Retinal pigment epithelial cell (primary cell): ENCODE data around the gene GPR26.

Experiments
- DNase-seq: peaks from one replicate; pipeline ENCODE4 v3.0.0-alpha.2; 2010; ENCODE audit warnings: low read depth
- H3K4me3 ChIP-seq: 2 replicates; pipeline ENCODE4 v1.5.1; 2011; ENCODE audit warnings: mild to moderate bottlenecking, low read length, control low read depth, moderate library complexity
- TF ChIP-seq, protein P1 (sequence below): conservative IDR thresholded peaks from 2 replicates; pipeline ENCODE4 v1.5.1; 2011; ENCODE audit warnings: low read depth, low read length, control low read depth, inconsistent platforms

The GPR26 gene

DNA sequence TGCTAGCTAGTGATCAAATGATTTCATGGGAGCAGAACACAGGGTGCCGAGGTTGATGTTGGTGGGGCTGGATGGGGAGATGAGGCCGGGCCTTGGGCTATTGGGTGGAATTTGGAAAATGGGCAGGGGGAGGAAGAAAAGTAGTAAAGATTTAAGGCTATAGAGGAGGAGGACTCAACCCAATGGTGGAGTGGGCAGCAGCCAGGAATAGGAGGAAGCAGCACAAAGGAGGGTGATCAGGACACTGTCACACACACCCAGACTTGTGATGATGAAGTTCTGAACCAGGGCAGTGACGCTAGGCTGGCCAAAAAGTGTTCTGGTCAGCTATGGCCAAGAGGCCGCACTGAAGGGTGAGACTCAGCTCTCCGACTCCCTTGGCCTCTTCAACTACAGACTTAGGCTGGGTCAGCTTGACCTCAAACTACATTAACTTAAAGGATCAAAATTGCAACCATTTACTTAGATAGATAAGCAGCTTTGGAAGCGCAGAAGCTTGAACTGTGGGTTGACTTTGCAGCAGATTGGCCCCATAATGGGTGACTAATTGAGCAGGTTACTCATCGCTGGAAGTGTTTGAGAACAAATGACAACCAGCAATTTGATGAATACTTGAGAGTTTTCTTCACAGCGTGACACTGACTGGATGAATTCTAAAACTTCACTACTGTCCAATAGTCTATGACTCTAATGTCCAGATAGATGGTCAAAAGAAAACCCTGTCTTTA, 29.4 kb upstream of the GPR26 start:
- no peak overlapping the region for H3K4me3 ChIP-seq
- DNase-seq = no peak
- TF ChIP-seq, protein P1, sequence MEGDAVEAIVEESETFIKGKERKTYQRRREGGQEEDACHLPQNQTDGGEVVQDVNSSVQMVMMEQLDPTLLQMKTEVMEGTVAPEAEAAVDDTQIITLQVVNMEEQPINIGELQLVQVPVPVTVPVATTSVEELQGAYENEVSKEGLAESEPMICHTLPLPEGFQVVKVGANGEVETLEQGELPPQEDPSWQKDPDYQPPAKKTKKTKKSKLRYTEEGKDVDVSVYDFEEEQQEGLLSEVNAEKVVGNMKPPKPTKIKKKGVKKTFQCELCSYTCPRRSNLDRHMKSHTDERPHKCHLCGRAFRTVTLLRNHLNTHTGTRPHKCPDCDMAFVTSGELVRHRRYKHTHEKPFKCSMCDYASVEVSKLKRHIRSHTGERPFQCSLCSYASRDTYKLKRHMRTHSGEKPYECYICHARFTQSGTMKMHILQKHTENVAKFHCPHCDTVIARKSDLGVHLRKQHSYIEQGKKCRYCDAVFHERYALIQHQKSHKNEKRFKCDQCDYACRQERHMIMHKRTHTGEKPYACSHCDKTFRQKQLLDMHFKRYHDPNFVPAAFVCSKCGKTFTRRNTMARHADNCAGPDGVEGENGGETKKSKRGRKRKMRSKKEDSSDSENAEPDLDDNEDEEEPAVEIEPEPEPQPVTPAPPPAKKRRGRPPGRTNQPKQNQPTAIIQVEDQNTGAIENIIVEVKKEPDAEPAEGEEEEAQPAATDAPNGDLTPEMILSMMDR = no peak

DNA sequence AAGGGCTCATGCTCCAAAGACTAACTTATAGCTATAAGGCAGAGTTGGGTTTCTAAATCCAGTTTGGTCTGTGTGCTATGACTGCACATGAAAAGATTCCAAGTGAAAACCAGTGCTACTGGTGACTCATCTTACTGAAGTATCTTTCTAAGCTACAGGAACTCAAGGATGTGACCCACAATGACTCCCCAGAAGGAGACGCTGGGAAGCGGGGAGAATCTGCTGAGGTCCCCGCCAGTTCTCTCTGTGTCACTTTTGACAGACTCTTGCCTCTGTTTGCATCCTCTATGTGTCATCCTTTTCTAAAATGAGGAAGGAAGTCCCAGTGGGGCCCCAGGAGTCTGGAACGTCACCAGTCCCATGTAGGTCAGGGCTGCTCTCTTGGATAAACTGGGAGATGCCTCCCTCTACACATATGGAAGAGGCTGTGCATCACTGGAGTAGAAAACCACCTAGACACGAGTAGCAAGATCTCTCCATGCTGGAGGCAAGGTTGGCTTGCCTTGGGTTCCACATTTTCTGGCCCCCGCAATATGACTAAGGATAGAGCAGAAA, 28.8 kb upstream of the GPR26 start:
- DNase-seq = no peak

DNA sequence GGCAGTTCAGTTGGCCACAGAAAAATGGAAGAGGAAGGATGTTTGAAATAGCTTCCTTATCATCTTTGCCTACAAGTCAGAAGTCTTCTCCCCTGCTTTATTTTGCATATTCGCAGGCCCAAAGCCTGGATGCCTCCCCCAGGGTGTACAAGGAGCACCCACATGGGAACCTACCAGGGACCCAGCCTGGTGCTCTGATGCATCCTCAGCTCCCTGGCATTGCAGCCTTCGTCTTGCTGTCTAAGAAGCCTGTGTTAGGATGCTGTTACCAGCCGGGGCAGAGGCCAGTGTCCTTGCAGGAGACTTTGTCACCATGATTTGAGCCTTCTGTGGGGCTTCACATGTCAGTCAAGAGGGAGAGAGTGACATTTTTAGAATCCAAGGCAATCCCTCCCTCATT, 27.0 kb upstream of the GPR26 start:
- no peak for DNase-seq
- no peak overlapping the region for H3K4me3 ChIP-seq
- TF ChIP-seq, protein P1 = no peak

More for the DNA sequence above, 28.8 kb upstream of the GPR26 start:
- H3K4me3 ChIP-seq = no peak overlapping the region
- TF ChIP-seq, protein P1 = no peak

DNA sequence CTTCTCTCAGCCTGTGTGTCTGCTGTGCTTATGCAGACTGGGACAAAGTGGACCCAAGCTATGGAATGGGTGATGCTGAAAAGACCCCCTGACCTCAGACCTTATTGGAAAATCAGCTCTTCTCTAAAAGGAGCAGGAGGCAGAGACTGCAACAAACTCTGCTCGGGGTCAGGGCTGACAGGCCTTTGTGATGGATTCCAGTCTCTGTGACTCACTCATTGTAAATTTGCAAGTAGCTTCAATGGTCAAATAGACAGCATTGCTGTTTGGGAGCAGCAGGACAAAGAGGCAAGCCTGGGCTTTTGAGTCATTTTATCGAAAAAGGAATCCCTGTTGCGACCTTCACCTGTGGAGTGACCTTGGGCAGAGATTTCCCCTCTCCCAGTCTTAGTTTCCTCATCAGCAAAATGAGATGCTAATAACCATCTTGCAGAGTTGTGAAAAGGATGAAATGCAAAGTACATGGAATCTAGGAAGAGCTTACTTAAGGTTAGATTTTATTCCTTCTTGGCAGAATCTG, 26.1 kb upstream of the GPR26 start:
- no peak overlapping the region for H3K4me3 ChIP-seq
- TF ChIP-seq, protein P1 = no peak
- DNase-seq = no peak

DNA sequence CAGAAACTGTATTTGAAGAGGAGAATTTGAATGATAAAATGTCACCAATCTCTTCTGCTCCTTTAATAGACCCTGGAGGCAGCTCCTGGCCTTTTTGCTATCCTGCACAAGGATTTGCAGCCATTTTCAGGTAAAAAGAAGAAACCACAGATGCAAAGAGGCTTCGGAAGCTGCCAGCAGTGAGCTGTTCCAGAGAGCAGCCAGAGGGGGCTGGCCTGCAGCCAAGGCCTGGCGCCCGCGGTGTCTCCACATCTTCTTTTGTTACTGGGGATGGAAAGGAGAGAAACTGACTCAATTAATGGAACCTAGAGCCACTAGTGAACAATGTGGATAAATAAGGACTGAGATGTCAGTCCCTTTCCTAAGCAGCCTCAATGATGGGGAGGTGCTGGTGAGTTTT, 23.9 kb upstream of the GPR26 start:
- DNase-seq = no peak

DNA sequence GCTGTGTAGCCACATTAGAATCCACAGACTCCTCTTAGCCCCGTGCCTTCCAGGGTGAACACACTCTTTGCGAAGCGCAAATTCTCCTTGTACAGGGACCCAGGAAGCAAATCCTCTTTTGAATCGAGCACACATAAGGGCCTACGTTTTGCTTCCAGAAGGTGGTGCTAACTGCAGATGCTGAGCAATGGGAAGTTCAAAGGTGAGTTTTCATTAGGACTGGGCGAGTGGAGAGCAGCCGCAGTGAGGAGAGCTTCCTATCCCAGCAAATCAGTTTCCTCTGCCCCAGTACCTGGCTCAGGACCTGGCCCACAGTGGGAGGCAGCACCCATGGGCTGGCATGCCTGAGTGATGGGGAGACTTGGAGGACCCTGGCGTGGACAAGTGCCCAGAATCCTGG, 23.5 kb upstream of the GPR26 start:
- DNase-seq = no peak
- TF ChIP-seq, protein P1 = no peak
- H3K4me3 ChIP-seq = no peak overlapping the region

More for the DNA sequence above, 23.9 kb upstream of the GPR26 start:
- H3K4me3 ChIP-seq = no peak overlapping the region
- TF ChIP-seq, protein P1 = no peak

DNA sequence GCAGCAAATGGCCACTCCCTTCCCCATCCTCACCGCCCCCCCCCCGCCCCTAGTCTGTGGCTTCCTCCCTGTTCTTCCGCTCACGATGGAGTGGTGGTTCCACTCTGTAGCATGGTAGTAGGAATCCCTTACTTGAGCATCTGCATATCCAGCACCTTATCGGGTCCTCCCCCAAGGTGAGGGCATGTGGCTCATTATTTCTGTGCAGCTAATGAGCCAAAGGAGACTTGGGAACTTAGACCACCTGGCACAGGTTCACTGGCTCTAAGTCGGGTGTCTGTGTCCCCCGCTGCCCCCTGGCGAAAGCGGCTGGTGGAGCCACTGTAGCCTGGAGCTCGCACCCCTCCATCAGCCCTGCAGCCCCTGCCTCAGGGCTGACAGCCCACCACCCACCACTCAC, 22.8 kb upstream of the GPR26 start:
- no peak for DNase-seq
- no peak overlapping the region for H3K4me3 ChIP-seq
- TF ChIP-seq, protein P1 = no peak
